Left ventricle myocardium superior (tissue), 1 donor: ENCODE data around the gene NEK7. TPM values are rescaled to one million over a fixed set of nuclear protein-coding genes. Genes with fewer than 3 reads are reported as not detected.

Experiments used
- ATAC-seq: fragments of 200-7000 bp; cut with Tn5 transposase; one replicate; pipeline ENCODE4 v1.9.1; 2020; ENCODE audit warnings: mild to moderate bottlenecking, moderate library complexity
- DNase-seq: peaks from one replicate; pipeline ENCODE4 v3.0.0-alpha.2; 2020
- intact Hi-C: fragments of 100-400 bp; cut with micrococcal nuclease; formaldehyde crosslinking; loops from one replicate; pipeline ENCODE4 v1.11.0; 2022
- total RNA-seq: library from RNA; stranded (reverse); fragmentation: NEBNext Ultra II Directional; extraction: Animal tissue kit (Norgen Biotek cat#: 25700); gene quantifications from one replicate; pipeline ENCODE4 v1.2.1, GENCODE V29; 2021
- donor health status: DM: no; HTN: yes; CAD: no; lungs with severe emphysema.

The NEK7 gene
- total RNA-seq, 1 donor from 2014 or later: 215 TPM

DNA sequence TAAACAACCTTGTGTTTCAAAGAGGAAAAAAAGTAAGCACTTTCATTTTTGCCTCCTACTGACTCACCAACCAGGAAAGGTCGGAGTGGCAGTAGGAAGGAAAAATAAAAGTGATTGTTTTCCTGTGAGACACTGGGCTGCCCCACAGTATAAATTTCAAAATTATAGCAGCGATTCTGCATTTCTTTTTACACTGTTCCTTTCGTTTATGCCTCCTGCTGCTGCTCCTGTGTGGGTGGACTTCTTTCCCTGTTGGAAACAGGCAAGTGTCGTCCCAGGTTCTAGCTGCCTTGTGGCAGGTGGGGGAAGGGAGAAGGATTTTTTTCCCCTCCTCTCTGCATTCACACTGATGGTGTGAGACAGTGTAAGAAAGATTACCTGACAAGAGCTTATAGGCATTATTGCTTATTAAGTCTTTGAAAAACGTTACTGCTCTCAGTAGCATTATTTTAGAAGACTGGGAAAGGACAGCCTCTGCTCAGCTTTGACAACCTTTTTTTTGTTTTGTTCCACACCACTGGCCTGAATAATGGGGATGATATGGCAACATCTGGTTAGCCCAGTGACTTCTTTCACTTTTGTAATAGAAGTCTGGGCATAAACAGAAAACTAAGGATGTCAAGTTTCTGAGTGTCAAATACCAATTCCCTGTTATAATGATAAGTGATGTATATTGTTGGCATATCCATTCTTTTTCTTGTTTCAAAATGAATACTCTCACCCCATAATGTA, 77.9 kb downstream of the NEK7 start:
- peak; percentile 43 for ATAC-seq
- intact Hi-C loops: no loop called here
- no peak for DNase-seq

DNA sequence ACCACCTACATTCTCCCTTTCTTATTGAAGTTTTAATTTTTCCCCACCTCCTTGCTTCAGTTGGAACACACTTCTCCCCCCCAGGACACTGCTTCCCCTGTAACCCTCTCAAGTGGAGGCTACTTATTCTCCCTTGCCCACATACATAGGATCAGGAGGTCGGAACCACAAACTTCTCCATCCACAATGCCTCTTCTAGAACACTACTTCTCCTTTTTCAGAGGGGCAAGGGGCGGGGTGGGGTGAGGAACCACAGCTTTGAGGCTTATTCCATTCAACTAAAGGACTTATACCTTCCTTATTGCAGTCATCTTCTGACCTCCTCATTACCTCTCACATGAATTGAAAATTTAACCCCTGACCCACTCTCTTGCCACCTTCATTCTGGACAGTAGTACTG, 81.3 kb downstream of the NEK7 start:
- DNase-seq (peak; percentile 33), ATAC-seq (peak; percentile 25)
- intact Hi-C loops: no loop called here

DNA sequence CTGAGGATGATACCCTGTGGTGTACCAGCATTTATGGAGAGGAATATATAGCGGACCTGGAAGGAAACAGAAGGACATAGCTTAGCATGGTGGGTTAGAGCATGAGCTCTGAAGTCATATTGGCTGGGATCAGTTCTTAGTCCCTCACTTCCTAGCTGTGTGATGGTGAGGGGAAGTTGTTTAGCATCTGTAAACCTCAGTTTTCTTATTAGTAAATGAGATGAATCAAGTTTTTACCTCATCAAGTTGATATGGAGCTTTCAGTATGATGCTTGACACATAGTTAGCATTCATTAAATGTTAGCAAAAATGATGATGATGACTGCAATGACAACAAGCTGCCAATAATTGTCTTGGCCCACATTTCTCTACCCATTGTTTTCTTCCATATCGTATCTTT, 84.8 kb downstream of the NEK7 start:
- ATAC-seq: no peak
- DNase-seq: no peak
- intact Hi-C loops: no loop called here

DNA sequence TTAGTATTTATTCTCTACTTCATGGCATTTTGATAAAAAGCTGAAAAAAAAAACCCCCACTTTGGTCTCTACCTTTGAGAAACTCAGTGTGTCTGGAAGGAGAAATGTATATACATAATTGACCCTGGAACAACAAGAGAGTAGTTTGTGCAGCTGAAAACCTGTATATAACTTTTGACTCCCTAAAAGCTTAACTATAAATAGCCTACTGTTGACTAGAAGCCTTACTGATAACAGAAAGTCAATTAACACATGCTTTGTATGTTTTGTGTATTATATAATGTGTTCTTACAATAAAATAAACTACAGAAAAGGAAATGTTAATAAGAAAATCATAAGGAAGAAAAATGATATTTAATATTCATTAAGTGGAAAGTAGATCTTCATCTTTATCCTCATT, 88.0 kb downstream of the NEK7 start:
- DNase-seq (no peak), ATAC-seq (peak; percentile 46)
- intact Hi-C loops: no loop called here

DNA sequence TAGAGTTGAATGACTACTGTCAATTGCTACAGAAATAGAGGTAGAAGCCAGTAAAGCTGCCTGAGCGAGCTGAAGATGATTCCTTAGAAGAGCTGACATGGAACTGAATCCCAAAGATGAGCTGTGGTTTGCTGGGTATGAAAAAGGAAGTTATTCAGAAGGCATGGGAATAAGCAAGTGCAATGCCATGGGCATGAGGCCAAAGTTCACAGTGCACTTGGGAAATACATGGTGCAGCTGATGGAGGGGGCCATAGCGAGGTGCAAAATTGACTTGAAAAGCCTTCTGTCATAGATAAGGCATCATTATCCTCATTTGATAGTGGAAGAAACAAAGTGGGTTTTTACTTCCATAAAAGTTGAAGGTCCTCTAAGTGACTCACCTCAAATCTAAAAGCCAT, 88.6 kb downstream of the NEK7 start:
- peak; percentile 54 for ATAC-seq
- peak; percentile 22 for DNase-seq

DNA sequence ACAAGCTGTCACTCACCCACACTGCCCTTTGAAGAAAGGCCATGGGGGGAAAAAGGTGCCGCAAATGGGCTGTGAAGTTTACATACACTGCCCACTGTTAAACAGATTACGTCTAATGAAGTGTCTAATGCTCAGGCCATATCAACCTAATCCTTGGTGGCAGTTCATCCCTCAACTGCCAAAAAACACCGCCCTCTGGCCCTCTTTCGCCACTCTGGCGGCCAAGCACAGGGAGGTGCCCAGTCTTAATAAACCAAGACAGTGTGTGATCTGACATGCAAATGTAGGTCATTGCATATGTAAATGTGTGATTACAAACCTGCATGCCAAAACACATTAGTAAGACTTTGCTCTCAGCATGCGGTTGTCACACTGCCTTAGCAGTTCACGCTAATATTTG, 89.5 kb downstream of the NEK7 start:
- DNase-seq: no peak
- no peak for ATAC-seq
- intact Hi-C loops: no loop called here

More for the DNA sequence above, 88.6 kb downstream of the NEK7 start:
- intact Hi-C loops: no loop called here

DNA sequence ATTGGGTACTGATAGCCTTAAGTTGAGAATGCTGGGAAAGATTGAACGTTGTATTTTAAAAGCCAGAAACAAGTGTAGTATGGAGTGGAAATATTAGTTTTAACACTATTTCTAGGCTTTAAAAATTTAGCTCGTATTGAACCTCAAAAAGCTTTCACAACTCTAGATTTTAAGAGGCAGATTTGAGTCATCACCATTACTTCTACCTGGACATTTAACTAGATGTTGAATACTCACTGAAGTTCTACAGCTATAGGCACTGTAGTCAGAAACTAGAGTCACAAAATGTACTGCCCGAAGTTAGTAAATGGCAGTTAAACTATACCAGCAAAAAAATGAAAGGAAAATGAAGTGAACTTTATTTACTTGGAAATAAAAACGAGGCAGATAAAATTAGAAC, 96.5 kb downstream of the NEK7 start:
- no peak for DNase-seq
- no peak for ATAC-seq
- intact Hi-C loops: no loop called here

DNA sequence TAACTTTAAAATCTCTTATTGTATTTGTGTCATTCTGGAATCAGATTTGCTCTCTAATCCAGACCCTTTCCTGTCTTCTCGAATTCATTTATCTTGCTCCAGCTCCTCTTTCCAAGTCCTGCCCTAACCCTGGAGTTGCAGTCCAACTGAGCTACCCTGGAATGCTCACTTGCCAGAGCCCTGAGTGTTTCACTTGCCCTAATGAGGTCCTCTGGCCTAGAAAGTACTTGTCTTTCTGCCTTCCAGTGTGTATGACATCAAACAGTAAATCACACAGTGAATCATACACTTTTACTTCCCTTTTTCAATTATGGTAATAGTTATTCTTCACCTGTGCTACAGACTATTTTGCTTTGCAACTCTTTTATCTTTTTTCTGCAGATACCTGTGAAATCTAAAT, 96.9 kb downstream of the NEK7 start:
- DNase-seq (no peak), ATAC-seq (peak; percentile 91)
- intact Hi-C loops: no loop called here

DNA sequence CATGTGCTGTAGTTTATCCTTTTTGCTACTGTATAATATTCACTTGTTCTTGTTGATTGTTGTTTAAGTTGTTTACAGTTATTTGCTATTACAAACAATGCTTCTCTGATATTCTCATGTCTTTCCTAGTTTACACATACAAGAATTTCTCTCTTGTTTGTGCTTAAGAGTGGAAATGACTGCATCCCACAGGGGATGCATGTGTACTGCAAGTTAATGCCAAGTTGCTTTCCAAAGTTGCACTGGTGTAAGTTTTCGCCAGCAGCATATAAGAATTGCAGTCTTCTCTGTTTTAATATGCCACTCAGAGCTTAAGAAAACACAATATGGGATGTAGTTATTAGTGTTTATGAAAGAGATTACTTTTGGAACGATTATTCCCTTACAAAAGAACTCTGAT, 97.7 kb downstream of the NEK7 start:
- intact Hi-C loops: no loop called here
- DNase-seq: no peak
- peak; percentile 55 for ATAC-seq

DNA sequence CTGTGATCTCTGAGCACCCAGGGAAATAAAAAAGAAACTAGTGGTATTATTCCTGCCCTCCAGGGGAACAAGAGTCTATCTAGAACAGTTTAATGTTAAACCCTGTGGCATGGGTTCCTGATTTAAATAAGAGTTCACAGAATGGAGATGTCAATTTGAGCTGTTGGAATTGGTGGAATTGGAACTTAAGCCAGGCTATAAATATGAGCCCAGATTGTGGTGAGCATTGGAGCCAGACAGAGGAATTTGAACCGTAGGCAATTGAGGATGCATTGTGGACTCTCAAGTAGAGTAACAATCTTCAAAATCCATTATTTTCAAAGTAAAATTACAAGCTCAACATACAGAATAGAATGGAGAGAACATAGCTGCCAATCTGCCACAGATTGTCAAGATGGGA, 98.2 kb downstream of the NEK7 start:
- ATAC-seq (peak; percentile 56), DNase-seq (no peak)
- intact Hi-C loops: no loop called here

DNA sequence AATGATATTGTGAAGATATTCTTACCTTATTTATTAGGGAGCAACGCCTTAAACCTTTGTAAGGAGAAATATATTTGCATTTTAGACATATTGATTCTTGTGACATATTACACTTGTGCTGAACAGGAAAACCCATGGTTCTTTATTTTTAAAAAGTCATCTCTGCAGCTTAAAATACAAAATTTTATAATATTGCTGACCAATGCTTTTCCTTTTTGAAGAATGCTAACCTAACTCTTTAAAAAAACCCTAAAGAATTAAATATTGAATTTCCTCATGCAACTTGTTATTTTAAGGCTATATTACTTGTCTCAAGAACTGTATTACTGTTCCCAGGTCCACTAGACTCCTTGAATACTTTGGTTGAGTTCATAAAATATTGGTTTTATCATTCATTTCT, 99.0 kb downstream of the NEK7 start:
- ATAC-seq (no peak), DNase-seq (no peak)
- intact Hi-C loops: no loop called here

DNA sequence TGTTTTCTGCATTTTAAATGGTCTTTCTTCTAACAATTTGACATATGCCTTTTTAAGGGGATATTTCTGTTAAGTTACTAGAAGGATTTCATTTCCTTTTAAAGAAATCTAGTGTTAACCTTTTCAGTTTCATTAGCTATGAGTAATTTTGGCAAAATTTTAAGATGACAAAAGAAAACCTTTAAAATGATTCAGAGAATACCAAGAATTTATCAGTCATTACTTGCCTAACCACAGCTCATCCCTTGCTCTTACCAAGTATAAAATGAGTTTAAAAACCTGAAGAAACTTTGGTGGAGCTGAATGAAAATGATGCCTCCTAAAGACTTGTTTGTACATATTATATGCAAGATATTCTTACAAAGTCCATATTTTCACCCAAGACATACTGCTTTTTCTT, 101.7 kb downstream of the NEK7 start:
- intact Hi-C loops: no loop called here
- ATAC-seq (no peak), DNase-seq (no peak)

DNA sequence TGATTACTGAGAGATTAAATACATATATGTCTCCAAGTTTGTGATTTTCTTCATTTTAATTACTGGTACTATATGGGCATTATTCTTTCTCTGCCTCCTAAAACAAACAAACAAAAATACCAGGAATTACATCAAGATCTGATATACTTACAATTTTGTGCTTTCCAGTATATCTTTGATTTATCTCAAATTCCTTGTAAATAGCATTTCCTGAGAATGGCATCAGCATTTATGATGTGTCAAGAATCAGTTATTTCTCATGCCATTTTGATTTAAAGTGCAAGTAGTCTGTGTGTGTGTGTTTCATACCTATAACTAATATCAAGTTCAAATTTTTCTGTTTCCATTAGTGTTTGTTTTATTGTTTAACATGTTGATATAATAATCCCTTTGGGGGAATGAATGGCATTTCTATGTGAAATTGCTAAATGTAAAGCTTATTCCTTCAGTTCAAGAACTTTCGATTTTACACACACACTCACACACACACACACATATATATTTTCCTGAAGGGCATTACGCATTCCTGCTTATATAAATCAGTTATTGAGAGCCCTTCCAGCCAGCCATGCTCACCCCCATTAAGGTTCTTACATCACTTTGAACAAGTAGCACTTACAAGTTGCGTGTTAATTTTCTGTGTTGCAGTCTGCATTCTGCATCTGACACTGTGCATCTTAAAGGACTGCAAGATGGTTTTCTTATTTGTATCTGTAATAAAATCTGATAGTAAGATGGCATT, 102.7 kb downstream of the NEK7 start:
- ATAC-seq: no peak
- DNase-seq: no peak
- intact Hi-C loops: loop anchor here (10.0 kb wide), 1 partner anchor 95 kb away; no protein-coding TSS in a partner anchor

DNA sequence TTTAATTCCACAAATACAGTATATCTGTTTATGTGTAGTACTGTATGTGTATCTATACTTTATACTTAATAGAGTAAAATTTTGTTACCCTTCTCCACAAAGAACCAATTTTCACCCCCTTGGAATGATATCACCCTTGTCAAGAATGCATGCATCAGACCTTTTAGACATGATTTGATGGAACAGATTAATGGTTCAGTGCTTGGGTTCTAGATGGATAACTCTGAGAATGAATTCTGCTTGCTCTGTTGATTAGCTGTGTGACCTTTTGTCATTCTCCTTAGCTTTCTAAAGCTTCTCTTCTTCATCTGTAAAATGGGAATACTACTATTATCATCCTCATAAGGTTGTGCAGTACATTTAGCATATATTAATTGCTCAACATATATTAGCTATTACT, 105.1 kb downstream of the NEK7 start:
- ATAC-seq: no peak
- intact Hi-C loops: loop anchor here (10.0 kb wide), 1 partner anchor 97 kb away; no protein-coding TSS in a partner anchor
- no peak for DNase-seq

DNA sequence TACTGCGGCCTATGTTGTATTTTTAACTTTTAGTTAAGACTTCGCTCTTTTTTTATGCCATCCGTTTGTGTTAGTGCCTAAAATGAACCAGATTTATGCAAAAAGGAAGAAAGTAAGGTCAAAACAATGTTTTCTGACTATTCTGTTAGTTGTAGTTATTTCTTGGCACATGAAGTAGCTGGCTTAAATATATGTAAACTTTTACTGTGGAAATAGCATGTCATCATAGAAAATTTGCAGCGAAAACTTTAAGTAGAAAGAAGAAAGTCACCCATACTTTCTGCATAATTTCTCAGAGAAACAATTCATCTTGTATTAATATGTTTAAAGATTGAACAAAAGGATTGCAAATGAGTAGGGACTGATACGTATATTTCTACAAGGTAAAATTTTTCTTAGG, 106.4 kb downstream of the NEK7 start:
- ATAC-seq (no peak), DNase-seq (no peak)
- intact Hi-C loops: loop anchor here (10.0 kb wide), 1 partner anchor 98 kb away; no protein-coding TSS in a partner anchor

DNA sequence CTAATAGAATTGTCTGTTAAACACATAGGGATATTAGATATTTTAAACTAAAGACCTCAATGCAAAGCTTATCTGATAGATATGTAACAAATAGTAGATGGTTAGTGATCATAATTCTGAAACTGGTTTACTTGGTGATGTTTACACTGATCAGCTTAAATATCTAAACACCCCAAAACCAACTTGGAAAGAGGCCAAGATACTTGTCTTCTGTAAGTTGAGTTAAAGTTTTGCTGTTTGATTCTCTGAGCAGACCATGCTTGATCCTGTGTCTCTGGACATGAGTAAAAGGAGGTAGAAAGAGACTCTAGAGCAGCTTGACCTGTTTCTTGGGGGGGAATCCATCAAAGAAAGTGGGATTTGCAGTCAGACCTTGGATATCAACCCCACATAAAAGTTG, 107.5 kb downstream of the NEK7 start:
- DNase-seq (no peak), ATAC-seq (no peak)
- intact Hi-C loops: loop anchor here (10.0 kb wide), 1 partner anchor 99 kb away; no protein-coding TSS in a partner anchor

DNA sequence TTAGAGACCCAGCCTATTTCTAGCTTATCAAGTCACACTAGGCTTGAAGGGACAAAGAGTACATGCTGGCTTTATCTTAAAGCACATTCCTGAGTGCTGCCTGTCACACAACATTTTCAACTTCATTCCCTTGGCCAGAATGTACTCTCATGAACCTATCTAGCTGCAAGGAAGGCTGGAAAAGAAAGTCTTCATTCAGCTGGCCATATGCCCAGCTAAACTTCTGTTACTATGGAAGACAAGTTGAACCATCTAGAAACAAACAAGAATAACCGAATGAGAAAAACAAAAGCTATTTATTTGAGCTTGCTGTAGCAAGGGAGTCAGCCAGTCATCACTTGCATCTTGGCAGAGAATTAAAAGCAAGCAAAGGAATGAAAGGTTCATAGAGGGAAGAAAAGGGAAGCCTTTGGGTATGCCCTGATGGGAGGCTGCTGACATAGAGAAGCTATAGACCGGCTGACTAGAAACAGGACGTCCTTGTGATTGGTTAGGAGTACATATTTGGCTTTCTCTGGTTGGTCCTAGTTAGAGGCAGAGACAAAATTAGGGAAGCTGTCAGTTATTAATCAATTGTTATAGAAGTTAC, 108.4 kb downstream of the NEK7 start:
- no peak for DNase-seq
- intact Hi-C loops: loop anchor here (10.0 kb wide), 1 partner anchor 100 kb away; no protein-coding TSS in a partner anchor
- ATAC-seq: peak; percentile 97

DNA sequence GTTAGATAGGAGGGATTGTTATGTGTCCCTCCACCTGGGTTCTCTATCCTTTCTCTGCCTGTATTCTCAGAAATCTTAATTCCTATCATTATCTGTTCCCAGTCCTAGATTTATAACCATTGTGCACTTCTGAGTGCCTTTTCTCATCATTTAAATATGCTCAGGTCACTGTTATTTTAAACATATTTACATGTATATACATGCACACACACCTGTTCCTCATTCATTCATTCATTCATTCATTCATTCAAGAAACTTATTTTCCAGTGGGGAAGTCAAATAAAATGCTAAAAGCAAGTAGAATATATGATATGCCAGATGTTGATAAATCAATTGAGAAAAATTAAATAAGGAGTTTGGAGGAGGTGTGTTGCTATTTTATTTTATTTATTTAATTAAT, 110.3 kb downstream of the NEK7 start:
- ATAC-seq: no peak
- no peak for DNase-seq
- intact Hi-C loops: loop anchor here (10.0 kb wide), 1 partner anchor 102 kb away; no protein-coding TSS in a partner anchor

DNA sequence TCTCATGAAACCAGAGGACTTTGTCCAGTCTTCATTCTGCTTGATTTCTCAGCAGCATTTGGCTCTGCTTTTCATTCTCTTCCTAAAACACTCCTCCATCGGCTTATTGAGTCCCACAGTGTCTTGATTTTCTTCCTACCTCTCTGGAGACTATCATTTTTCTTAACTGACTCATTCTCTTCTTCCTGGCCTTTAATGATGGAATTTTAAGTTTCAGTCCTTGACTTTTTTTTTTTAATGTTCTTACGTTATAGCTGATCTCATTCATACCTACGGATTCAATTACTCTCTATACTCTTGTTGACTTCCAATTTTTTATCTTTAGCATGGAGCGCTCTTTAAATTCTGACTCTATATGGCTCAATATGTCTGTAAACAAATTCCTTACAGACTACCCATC, 111.1 kb downstream of the NEK7 start:
- intact Hi-C loops: loop anchor here (10.0 kb wide), 1 partner anchor 103 kb away; no protein-coding TSS in a partner anchor
- no peak for ATAC-seq
- no peak for DNase-seq
